GM23338 (cell line): Measurements from ENCODE around the gene RAB40B. TPM values are rescaled to one million over a fixed set of nuclear protein-coding genes. Genes with fewer than 3 reads are reported as not detected.

ENCODE experiments used
- ATAC-seq: fragments of 200-7000 bp; cut with Tn5 transposase; 3 replicates; pipeline ENCODE4 v1.9.1; 2020
- DNase-seq: peaks from one replicate; pipeline ENCODE4 v3.0.0-alpha.2; 2015; ENCODE audit warnings: low spot score
- H2AFZ ChIP-seq: fragments of 200-600 bp; sonication (generic); 2 replicates; pipeline ENCODE4 v1.8.0; 2016; ENCODE audit warnings: antibody characterized with exemption, mild to moderate bottlenecking, moderate library complexity
- H3F3A ChIP-seq: fragments of 200-600 bp; sonication (generic); replicated peaks from 2 replicates; pipeline ENCODE4 v1.8.0; 2017; ENCODE audit warnings: antibody characterized with exemption, mixed run types, low read depth
- H3K27ac ChIP-seq: fragments of 200-600 bp; sonication (generic); 2 replicates; pipeline ENCODE4 v1.6.1; 2016; ENCODE audit warnings: low read depth
- H3K27me3 ChIP-seq: fragments of 200-600 bp; sonication (generic); 2 replicates; pipeline ENCODE4 v1.8.0; 2016; ENCODE audit warnings: mild to moderate bottlenecking, mixed run types, moderate library complexity; ENCODE audit not compliant: insufficient read depth
- H3K36me3 ChIP-seq: fragments of 200-600 bp; sonication (generic); 2 replicates; pipeline ENCODE4 v1.8.0; 2016; ENCODE audit warnings: mild to moderate bottlenecking; ENCODE audit not compliant: insufficient read depth
- H3K4me1 ChIP-seq: fragments of 200-600 bp; sonication (generic); 2 replicates; pipeline ENCODE4 v1.8.0; 2016; ENCODE audit warnings: mild to moderate bottlenecking, moderate library complexity; ENCODE audit not compliant: insufficient read depth
- H3K4me2 ChIP-seq: fragments of 200-600 bp; sonication (generic); 2 replicates; pipeline ENCODE4 v1.7.1; 2017; ENCODE audit warnings: mixed run types
- H3K4me3 ChIP-seq: fragments of 200-600 bp; sonication (generic); 2 replicates; pipeline ENCODE4 v1.6.1; 2016; ENCODE audit warnings: mixed run types
- H3K79me2 ChIP-seq: fragments of 200-600 bp; sonication (generic); replicated peaks from 2 replicates; pipeline ENCODE4 v1.8.0; 2017; ENCODE audit warnings: mild to moderate bottlenecking; ENCODE audit not compliant: insufficient read depth
- H3K9me2 ChIP-seq: fragments of 200-600 bp; sonication (generic); 2 replicates; pipeline ENCODE4 v1.8.0; 2017; ENCODE audit not compliant: insufficient read depth
- H4K20me1 ChIP-seq: fragments of 200-600 bp; sonication (generic); replicated peaks from 2 replicates; pipeline ENCODE4 v1.8.0; 2017; ENCODE audit warnings: mild to moderate bottlenecking; ENCODE audit not compliant: insufficient read depth
- H3K27ac Mint-ChIP-seq: 2 replicates; pipeline ENCODE4 v1.8.0; 2020; ENCODE audit warnings: inconsistent platforms, mild to moderate bottlenecking, moderate library complexity, mixed read lengths
- H3K27me3 Mint-ChIP-seq: 3 replicates; pipeline ENCODE4 v1.8.0; 2022; ENCODE audit warnings: low read depth, mild to moderate bottlenecking, moderate library complexity, mixed read lengths, inconsistent platforms; ENCODE audit not compliant: insufficient read depth, poor library complexity
- H3K36me3 Mint-ChIP-seq: 3 replicates; pipeline ENCODE4 v1.8.0; 2021; ENCODE audit warnings: low read depth, mild to moderate bottlenecking, inconsistent platforms, moderate library complexity, mixed read lengths
- H3K4me1 Mint-ChIP-seq: 3 replicates; pipeline ENCODE4 v1.8.0; 2020; ENCODE audit warnings: mild to moderate bottlenecking, inconsistent platforms, mixed read lengths
- H3K4me3 Mint-ChIP-seq: 3 replicates; pipeline ENCODE4 v1.8.0; 2021; ENCODE audit warnings: moderate library complexity, mild to moderate bottlenecking, inconsistent platforms, mixed read lengths
- H3K9me3 Mint-ChIP-seq: 3 replicates; pipeline ENCODE4 v1.8.0; 2020; ENCODE audit warnings: moderate library complexity, mild to moderate bottlenecking, inconsistent platforms, mixed read lengths
- EZH2 ChIP-seq: fragments of 200-600 bp; sonication (generic); IDR thresholded peaks from one replicate; pipeline ENCODE4 v1.8.0; 2017; ENCODE audit warnings: antibody characterized with exemption, mild to moderate bottlenecking, low read depth; ENCODE audit not compliant: unreplicated experiment
- EZH2phosphoT487 ChIP-seq: fragments of 200-600 bp; sonication (generic); IDR thresholded peaks from one replicate; pipeline ENCODE4 v1.8.1; 2018; ENCODE audit warnings: antibody characterized with exemption; ENCODE audit not compliant: unreplicated experiment
- polyA plus RNA-seq: library from polyadenylated mRNA; unstranded; fragments of >200 nt; fragmentation: Nextera tagmentation; extraction: Ambion mirVana; gene quantifications from 2 replicates; pipeline ENCODE4 v1.2.1, GENCODE V29; 2016
- total RNA-seq: library from RNA; depleted of rRNA; stranded (reverse); fragments of >200 nt; shearing (Covaris generic); gene quantifications from 2 replicates; pipeline ENCODE4 v1.2.3, GENCODE V29; 2014
- TF ChIP-seq, protein P1 (sequence below): fragments of 250-450 bp; sonication (Bioruptor Pico); IDR thresholded peaks from 2 replicates; pipeline ENCODE4 v1.5.0; 2020; ENCODE audit warnings: mild to moderate bottlenecking, moderate library complexity
- TF ChIP-seq, protein P2 (sequence below): IDR thresholded peaks from 2 replicates; pipeline ENCODE4 v1.6.1; 2016; ENCODE audit warnings: antibody characterized with exemption
- TF ChIP-seq, protein P3 (sequence below), 2 experiments: fragments of 200-600 bp in 1 of 2; sonication (generic) in 1 of 2; conservative IDR thresholded peaks; 2 replicates each; pipeline versions ENCODE4 v1.5.1 to v1.6.1; 2016 to 2017; ENCODE audit warnings: antibody characterized with exemption in 2 of 2, low read depth in 2 of 2, mild to moderate bottlenecking in 2 of 2, moderate library complexity in 1 of 2

Gene RAB40B
- total and polyA plus RNA-seq, 2 experiments from 2014 or later, result 4.2 to 5.2 TPM

- TF ChIP-seq, protein P1, sequence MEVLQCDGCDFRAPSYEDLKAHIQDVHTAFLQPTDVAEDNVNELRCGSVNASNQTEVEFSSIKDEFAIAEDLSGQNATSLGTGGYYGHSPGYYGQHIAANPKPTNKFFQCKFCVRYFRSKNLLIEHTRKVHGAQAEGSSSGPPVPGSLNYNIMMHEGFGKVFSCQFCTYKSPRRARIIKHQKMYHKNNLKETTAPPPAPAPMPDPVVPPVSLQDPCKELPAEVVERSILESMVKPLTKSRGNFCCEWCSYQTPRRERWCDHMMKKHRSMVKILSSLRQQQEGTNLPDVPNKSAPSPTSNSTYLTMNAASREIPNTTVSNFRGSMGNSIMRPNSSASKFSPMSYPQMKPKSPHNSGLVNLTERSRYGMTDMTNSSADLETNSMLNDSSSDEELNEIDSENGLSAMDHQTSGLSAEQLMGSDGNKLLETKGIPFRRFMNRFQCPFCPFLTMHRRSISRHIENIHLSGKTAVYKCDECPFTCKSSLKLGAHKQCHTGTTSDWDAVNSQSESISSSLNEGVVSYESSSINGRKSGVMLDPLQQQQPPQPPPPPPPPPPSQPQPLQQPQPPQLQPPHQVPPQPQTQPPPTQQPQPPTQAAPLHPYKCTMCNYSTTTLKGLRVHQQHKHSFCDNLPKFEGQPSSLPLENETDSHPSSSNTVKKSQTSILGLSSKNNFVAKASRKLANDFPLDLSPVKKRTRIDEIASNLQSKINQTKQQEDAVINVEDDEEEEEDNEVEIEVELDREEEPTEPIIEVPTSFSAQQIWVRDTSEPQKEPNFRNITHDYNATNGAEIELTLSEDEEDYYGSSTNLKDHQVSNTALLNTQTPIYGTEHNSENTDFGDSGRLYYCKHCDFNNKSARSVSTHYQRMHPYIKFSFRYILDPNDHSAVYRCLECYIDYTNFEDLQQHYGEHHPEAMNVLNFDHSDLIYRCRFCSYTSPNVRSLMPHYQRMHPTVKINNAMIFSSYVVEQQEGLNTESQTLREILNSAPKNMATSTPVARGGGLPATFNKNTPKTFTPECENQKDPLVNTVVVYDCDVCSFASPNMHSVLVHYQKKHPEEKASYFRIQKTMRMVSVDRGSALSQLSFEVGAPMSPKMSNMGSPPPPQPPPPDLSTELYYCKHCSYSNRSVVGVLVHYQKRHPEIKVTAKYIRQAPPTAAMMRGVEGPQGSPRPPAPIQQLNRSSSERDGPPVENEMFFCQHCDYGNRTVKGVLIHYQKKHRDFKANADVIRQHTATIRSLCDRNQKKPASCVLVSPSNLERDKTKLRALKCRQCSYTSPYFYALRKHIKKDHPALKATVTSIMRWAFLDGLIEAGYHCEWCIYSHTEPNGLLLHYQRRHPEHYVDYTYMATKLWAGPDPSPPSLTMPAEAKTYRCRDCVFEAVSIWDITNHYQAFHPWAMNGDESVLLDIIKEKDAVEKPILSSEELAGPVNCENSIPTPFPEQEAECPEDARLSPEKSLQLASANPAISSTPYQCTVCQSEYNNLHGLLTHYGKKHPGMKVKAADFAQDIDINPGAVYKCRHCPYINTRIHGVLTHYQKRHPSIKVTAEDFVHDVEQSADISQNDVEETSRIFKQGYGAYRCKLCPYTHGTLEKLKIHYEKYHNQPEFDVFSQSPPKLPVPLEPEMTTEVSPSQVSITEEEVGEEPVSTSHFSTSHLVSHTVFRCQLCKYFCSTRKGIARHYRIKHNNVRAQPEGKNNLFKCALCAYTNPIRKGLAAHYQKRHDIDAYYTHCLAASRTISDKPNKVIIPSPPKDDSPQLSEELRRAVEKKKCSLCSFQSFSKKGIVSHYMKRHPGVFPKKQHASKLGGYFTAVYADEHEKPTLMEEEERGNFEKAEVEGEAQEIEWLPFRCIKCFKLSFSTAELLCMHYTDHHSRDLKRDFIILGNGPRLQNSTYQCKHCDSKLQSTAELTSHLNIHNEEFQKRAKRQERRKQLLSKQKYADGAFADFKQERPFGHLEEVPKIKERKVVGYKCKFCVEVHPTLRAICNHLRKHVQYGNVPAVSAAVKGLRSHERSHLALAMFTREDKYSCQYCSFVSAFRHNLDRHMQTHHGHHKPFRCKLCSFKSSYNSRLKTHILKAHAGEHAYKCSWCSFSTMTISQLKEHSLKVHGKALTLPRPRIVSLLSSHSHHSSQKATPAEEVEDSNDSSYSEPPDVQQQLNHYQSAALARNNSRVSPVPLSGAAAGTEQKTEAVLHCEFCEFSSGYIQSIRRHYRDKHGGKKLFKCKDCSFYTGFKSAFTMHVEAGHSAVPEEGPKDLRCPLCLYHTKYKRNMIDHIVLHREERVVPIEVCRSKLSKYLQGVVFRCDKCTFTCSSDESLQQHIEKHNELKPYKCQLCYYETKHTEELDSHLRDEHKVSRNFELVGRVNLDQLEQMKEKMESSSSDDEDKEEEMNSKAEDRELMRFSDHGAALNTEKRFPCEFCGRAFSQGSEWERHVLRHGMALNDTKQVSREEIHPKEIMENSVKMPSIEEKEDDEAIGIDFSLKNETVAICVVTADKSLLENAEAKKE (CRISPR knock-in tag), result no peak
- no peak for TF ChIP-seq EZH2phosphoT487
- TF ChIP-seq, protein P2, sequence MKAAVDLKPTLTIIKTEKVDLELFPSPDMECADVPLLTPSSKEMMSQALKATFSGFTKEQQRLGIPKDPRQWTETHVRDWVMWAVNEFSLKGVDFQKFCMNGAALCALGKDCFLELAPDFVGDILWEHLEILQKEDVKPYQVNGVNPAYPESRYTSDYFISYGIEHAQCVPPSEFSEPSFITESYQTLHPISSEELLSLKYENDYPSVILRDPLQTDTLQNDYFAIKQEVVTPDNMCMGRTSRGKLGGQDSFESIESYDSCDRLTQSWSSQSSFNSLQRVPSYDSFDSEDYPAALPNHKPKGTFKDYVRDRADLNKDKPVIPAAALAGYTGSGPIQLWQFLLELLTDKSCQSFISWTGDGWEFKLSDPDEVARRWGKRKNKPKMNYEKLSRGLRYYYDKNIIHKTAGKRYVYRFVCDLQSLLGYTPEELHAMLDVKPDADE, result no peak
Observed at GRCh38 chr17:82616021-82616711, 82.3 kb downstream of the RAB40B start (continued).

- H3K4me1 Mint-ChIP-seq, result peaks cover 7% of the 10 kb centered on the region
- peaks cover 10% of the 10 kb centered on the region for H3K36me3 ChIP-seq
- H3K9me3 Mint-ChIP-seq, result no peaks in the 10 kb centered on the region
- H3F3A ChIP-seq, result no peaks in the 10 kb centered on the region
- ATAC-seq (peak; percentile 20), DNase-seq (peak; percentile 51)
- no peak overlapping the region for H3K27ac Mint-ChIP-seq
- H4K20me1 ChIP-seq, result peaks cover 3% of the 10 kb centered on the region; the same call in 1 of the 2 replicates
- no peaks in the 10 kb centered on the region for H3K27me3 ChIP-seq
- H2AFZ ChIP-seq, result no peak overlapping the region
- TF ChIP-seq, protein P3, sequence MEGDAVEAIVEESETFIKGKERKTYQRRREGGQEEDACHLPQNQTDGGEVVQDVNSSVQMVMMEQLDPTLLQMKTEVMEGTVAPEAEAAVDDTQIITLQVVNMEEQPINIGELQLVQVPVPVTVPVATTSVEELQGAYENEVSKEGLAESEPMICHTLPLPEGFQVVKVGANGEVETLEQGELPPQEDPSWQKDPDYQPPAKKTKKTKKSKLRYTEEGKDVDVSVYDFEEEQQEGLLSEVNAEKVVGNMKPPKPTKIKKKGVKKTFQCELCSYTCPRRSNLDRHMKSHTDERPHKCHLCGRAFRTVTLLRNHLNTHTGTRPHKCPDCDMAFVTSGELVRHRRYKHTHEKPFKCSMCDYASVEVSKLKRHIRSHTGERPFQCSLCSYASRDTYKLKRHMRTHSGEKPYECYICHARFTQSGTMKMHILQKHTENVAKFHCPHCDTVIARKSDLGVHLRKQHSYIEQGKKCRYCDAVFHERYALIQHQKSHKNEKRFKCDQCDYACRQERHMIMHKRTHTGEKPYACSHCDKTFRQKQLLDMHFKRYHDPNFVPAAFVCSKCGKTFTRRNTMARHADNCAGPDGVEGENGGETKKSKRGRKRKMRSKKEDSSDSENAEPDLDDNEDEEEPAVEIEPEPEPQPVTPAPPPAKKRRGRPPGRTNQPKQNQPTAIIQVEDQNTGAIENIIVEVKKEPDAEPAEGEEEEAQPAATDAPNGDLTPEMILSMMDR (conservative IDR thresholded peaks at IDR 0.05; ENCODE audit: low read depth in 2 of 2), result peak; percentile 55 to 68
- no peak for TF ChIP-seq EZH2
- no peak overlapping the region for H3K4me3 ChIP-seq
- peaks cover 62% of the 10 kb centered on the region for H3K36me3 Mint-ChIP-seq
- H3K27me3 Mint-ChIP-seq, result peaks cover 8% of the 10 kb centered on the region
- no peak overlapping the region for H3K27ac ChIP-seq
- no peaks in the 10 kb centered on the region for H3K79me2 ChIP-seq
- no peak overlapping the region for H3K4me2 ChIP-seq
- no peaks in the 10 kb centered on the region for H3K9me2 ChIP-seq
- peaks cover 4% of the 10 kb centered on the region; the same call in 1 of the 2 replicates for H3K4me1 ChIP-seq
- no peak overlapping the region for H3K4me3 Mint-ChIP-seq
Observed at GRCh38 chr17:82615084-82616020, 83.1 kb downstream of the RAB40B start.
